SK-N-SH treated with all-trans-retinoic acid at 6 μM for 48 hours (cell line): ENCODE results near the gene SERPINB1.
"Not testable (repeated sequence)": the region's sequence is repeated elsewhere in the genome, so short reads cannot be mapped to it uniquely, and the experiment has no call there.

ENCODE experiments used
- ATAC-seq: fragments of 200-7000 bp; cut with Tn5 transposase; 3 replicates; pipeline ENCODE4 v1.9.1; 2020; ENCODE audit warnings: mild to moderate bottlenecking, moderate library complexity
- ARNTL ChIP-seq: fragments of 450-650 bp; formaldehyde crosslinking; IDR thresholded peaks from 2 replicates; pipeline ENCODE4 v1.5.0; 2020; ENCODE audit warnings: low read depth, mild to moderate bottlenecking, moderate library complexity, borderline replicate concordance
- BACH2 ChIP-seq: fragments of 250-450 bp; sonication (Bioruptor Pico); IDR thresholded peaks from 2 replicates; pipeline ENCODE4 v1.9.0; 2021; ENCODE audit warnings: mild to moderate bottlenecking, borderline replicate concordance
- CSDC2 ChIP-seq: fragments of 250-450 bp; sonication (Bioruptor Pico); IDR thresholded peaks from 2 replicates; pipeline ENCODE4 v1.5.0; 2020; ENCODE audit warnings: mild to moderate bottlenecking, moderate library complexity
- ESRRG ChIP-seq: fragments of 250-450 bp; sonication (Bioruptor Pico); IDR thresholded peaks from 2 replicates; pipeline ENCODE4 v1.6.1; 2021; ENCODE audit warnings: mild to moderate bottlenecking
- GLIS3 ChIP-seq: fragments of 250-450 bp; sonication (Bioruptor Pico); IDR thresholded peaks from 2 replicates; pipeline ENCODE4 v1.5.0; 2020; ENCODE audit warnings: mild to moderate bottlenecking, moderate library complexity
- ISL1 ChIP-seq: fragments of 250-450 bp; sonication (Bioruptor Pico); IDR thresholded peaks from 2 replicates; pipeline ENCODE4 v2.1.2; 2022; ENCODE audit warnings: mild to moderate bottlenecking, moderate library complexity
- OSR1 ChIP-seq: fragments of 250-450 bp; sonication (Bioruptor Pico); IDR thresholded peaks from 2 replicates; pipeline ENCODE4 v1.8.0; 2022; ENCODE audit warnings: moderate library complexity, mild to moderate bottlenecking, inconsistent platforms
- PPARA ChIP-seq: fragments of 250-450 bp; sonication (Bioruptor Pico); IDR thresholded peaks from 2 replicates; pipeline ENCODE4 v1.5.0; 2020; ENCODE audit warnings: mild to moderate bottlenecking, borderline replicate concordance
- RARB ChIP-seq: fragments of 250-450 bp; sonication (Bioruptor Pico); IDR thresholded peaks from 2 replicates; pipeline ENCODE4 v1.8.0; 2021; ENCODE audit warnings: mild to moderate bottlenecking, moderate library complexity
- SNAI2 ChIP-seq: fragments of 250-450 bp; sonication (Bioruptor Pico); IDR thresholded peaks from 2 replicates; pipeline ENCODE4 v1.5.0; 2020; ENCODE audit warnings: mild to moderate bottlenecking, moderate library complexity
- TCF4 ChIP-seq: fragments of 250-450 bp; sonication (Bioruptor Pico); IDR thresholded peaks from 2 replicates; pipeline ENCODE4 v1.8.0; 2021; ENCODE audit warnings: mild to moderate bottlenecking, moderate library complexity, borderline replicate concordance
- TOX ChIP-seq: fragments of 250-450 bp; sonication (Bioruptor Pico); IDR thresholded peaks from 2 replicates; pipeline ENCODE4 v1.8.0; 2021; ENCODE audit warnings: mild to moderate bottlenecking, moderate library complexity, borderline replicate concordance
- ZC3H10 ChIP-seq: fragments of 250-450 bp; sonication (Bioruptor Pico); IDR thresholded peaks from 2 replicates; pipeline ENCODE4 v1.5.1; 2021; ENCODE audit warnings: mild to moderate bottlenecking, moderate library complexity
- ZFP3 ChIP-seq: fragments of 250-450 bp; sonication (Bioruptor Pico); IDR thresholded peaks from 2 replicates; pipeline ENCODE4 v1.5.0; 2020; ENCODE audit warnings: mild to moderate bottlenecking, moderate library complexity
- ZNF565 ChIP-seq: fragments of 450-650 bp; formaldehyde crosslinking; conservative IDR thresholded peaks from 2 replicates; pipeline ENCODE4 v1.5.0; 2020; ENCODE audit warnings: low read depth, mild to moderate bottlenecking, moderate library complexity
- ZNF70 ChIP-seq: fragments of 450-650 bp; formaldehyde crosslinking; IDR thresholded peaks from 2 replicates; pipeline ENCODE4 v1.5.0; 2020; ENCODE audit warnings: mild to moderate bottlenecking, moderate library complexity
- ZNF8 ChIP-seq: fragments of 450-650 bp; formaldehyde crosslinking; IDR thresholded peaks from 2 replicates; pipeline ENCODE4 v1.5.0; 2020; ENCODE audit warnings: mild to moderate bottlenecking, moderate library complexity
- TF ChIP-seq, protein P1 (sequence below): fragments of 250-450 bp; sonication (Bioruptor Pico); IDR thresholded peaks from 2 replicates; pipeline ENCODE4 v1.5.1; 2021; ENCODE audit warnings: mild to moderate bottlenecking, moderate library complexity
- TF ChIP-seq, protein P2 (sequence below): fragments of 250-450 bp; sonication (Bioruptor Pico); IDR thresholded peaks from 2 replicates; pipeline ENCODE4 v1.5.1; 2020; ENCODE audit warnings: low read depth, mild to moderate bottlenecking, moderate library complexity
- TF ChIP-seq, protein P3 (sequence below): fragments of 250-450 bp; sonication (Bioruptor Pico); IDR thresholded peaks from 2 replicates; pipeline ENCODE4 v1.8.0; 2021; ENCODE audit warnings: low read depth, mild to moderate bottlenecking, moderate library complexity, borderline replicate concordance
- TF ChIP-seq, protein P4 (sequence below): fragments of 250-450 bp; sonication (Bioruptor Pico); IDR thresholded peaks from 2 replicates; pipeline ENCODE4 v1.8.0; 2020; ENCODE audit warnings: mild to moderate bottlenecking, moderate library complexity, borderline replicate concordance
- TF ChIP-seq, protein P5 (sequence below): fragments of 250-450 bp; sonication (Bioruptor Pico); IDR thresholded peaks from 2 replicates; pipeline ENCODE4 v1.5.0; 2020; ENCODE audit warnings: mild to moderate bottlenecking, moderate library complexity

The SERPINB1 gene

DNA sequence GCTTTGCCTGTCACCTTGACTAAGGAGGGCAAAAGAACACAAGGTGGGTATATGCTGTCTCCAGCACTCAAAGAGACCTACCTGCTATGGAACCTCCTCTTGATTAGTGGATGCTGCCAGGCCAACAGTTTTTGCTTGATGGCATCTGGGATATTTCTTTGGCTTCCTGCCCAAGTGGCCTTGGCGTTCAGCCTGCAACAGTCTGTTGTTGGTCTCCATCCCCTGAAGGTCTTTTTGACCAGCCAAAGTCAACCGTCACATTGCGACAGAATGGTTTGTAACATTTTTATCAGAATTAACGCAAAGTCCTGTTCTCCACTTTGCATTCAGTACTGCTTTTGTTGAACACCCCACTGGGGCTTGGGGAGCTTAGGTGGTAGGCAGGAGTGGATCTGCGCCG, 37.1 kb downstream of the SERPINB1 start:
- TF ChIP-seq ZNF8 (no peak), CSDC2 (CRISPR knock-in tag) (no peak), ESRRG (no peak), RARB (CRISPR knock-in tag) (no peak), ZNF70 (CRISPR knock-in tag) (no peak), BACH2 (CRISPR knock-in tag) (no peak)
- TF ChIP-seq, all 23 proteins: peak for 0

DNA sequence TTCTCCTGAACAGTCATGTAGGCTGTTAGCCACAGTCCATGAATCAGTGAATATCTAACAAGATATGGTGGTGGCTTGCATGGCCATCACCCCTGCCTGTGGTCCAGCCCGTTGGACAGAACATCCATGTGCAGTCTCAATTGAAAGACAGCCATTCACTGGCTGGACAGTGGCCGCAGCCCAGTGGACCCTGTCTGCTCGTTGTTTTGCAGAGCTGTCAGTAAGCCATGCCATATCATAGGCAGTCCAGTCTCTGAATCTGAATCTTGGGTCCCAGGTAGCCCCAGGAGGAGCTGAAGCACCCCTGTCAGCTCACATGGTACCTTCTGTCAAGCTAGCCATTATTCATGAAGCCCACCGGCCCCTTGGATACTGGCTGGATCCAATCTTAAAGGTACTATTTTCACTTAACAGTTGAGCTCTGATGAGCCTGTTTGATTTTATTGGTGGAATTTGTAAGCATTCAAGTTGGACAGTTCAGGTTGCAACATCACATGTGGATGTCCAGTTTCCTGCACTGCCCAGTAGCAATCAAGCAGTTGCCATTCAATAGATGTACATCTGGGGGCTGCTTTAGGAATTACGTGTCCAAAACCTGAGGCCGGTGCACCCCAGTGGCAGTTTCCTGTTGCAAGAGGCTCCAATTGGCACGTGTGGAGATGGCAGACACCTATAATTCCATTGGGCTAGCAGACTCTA, 37.8 kb downstream of the SERPINB1 start:
- TF ChIP-seq ZNF565 (no peak), ZNF8 (no peak)
- ATAC-seq = no peak

More for the DNA sequence above, 37.1 kb downstream of the SERPINB1 start:
- ATAC-seq = no peak

DNA sequence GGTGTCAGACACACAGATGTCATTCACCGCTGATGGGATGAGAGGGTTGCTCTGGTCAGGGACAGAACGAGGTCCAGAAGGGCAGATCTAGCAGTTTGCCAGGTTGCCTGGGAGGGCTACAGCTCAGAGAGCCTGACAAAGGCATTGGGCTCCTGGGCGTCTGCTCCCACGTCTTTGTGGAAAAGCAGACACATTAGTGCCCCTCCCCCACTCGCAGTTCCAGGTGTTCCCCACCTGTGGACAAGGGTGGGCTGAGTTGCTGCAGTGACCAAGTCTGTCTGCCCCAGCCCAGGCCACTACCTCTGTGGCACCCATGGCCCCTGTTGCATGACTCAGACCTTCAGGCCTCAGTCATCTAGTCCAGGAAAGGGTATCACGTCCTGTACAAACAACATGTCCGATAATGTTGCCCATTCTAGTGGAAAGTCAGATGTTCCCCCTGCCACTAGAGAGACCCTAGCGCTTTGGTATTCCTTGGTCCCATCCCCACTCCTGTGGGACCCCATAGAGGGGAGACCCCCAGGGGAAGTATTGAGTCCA, 39.1 kb downstream of the SERPINB1 start:
- ATAC-seq = no peak
- TF ChIP-seq ARNTL (no peak), ISL1 (CRISPR knock-in tag) (no peak), TCF4 (CRISPR knock-in tag) (no peak)
- TF ChIP-seq, protein P1, sequence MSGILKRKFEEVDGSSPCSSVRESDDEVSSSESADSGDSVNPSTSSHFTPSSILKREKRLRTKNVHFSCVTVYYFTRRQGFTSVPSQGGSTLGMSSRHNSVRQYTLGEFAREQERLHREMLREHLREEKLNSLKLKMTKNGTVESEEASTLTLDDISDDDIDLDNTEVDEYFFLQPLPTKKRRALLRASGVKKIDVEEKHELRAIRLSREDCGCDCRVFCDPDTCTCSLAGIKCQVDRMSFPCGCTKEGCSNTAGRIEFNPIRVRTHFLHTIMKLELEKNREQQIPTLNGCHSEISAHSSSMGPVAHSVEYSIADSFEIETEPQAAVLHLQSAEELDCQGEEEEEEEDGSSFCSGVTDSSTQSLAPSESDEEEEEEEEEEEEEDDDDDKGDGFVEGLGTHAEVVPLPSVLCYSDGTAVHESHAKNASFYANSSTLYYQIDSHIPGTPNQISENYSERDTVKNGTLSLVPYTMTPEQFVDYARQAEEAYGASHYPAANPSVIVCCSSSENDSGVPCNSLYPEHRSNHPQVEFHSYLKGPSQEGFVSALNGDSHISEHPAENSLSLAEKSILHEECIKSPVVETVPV = no peak

DNA sequence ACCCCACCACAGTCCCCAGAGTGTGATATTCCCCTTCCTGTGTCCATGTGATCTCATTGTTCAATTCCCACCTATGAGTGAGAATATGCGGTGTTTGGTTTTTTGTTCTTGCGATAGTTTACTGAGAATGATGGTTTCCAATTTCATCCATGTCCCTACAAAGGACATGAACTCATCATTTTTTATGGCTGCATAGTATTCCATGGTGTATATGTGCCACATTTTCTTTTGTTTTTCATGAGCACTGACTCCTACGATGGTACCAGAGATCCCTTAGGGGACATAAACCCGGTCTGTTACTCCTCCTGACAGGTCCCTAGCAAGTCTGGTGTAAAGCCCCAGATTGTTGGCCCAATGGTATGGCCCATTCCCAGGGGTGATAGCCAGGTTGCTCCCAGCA, 40.0 kb downstream of the SERPINB1 start:
- ATAC-seq = not testable (repeated sequence)

DNA sequence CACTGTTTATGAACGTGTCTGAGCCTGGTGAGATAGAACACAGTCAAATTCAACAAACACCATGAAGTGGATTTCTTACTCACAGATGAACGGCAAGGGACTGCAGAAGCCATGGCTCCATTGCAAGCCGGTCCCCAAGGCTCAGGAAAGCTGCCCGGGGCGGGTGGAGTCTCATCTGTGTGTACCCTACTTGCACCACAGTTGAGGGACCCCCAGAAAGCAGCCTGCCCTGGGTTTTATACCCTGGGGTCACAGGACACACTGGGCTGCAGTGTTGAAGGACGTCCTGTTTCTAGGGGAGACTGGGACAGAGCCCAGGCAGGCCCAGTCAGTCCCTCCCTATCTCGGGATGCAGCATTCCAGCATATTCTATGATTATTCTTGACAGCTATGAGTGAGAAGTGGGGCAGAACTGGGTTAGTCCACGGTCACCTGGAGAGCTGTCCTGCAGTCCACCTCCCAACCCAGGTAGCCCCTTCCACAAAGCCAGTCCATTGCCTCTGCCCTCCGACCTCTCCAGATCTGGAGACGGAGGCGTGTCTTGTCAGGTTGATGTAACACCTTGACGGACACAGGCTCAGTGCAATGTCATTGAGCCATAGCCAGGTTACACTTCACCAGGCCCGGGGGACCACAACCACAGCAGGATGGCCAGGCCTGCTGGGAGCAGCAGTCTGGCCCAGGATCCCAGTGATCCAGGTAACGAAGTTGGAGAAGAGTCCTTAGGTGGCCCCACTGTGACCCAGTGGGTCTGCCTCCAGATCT, 40.9 kb downstream of the SERPINB1 start:
- TF ChIP-seq, protein P1 = no peak
- TF ChIP-seq, protein P2, sequence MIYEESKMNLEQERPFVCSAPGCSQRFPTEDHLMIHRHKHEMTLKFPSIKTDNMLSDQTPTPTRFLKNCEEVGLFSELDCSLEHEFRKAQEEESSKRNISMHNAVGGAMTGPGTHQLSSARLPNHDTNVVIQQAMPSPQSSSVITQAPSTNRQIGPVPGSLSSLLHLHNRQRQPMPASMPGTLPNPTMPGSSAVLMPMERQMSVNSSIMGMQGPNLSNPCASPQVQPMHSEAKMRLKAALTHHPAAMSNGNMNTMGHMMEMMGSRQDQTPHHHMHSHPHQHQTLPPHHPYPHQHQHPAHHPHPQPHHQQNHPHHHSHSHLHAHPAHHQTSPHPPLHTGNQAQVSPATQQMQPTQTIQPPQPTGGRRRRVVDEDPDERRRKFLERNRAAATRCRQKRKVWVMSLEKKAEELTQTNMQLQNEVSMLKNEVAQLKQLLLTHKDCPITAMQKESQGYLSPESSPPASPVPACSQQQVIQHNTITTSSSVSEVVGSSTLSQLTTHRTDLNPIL (CRISPR knock-in tag) = no peak
- TF ChIP-seq ARNTL (no peak), CSDC2 (CRISPR knock-in tag) (no peak), ZFP3 (no peak), ZNF70 (CRISPR knock-in tag) (no peak), PPARA (no peak), GLIS3 (no peak), RARB (CRISPR knock-in tag) (no peak), SNAI2 (CRISPR knock-in tag) (no peak), TOX (no peak), ZC3H10 (CRISPR knock-in tag) (no peak), OSR1 (CRISPR knock-in tag) (no peak), ISL1 (CRISPR knock-in tag) (no peak), BACH2 (CRISPR knock-in tag) (no peak), ESRRG (no peak)
- TF ChIP-seq, protein P3, sequence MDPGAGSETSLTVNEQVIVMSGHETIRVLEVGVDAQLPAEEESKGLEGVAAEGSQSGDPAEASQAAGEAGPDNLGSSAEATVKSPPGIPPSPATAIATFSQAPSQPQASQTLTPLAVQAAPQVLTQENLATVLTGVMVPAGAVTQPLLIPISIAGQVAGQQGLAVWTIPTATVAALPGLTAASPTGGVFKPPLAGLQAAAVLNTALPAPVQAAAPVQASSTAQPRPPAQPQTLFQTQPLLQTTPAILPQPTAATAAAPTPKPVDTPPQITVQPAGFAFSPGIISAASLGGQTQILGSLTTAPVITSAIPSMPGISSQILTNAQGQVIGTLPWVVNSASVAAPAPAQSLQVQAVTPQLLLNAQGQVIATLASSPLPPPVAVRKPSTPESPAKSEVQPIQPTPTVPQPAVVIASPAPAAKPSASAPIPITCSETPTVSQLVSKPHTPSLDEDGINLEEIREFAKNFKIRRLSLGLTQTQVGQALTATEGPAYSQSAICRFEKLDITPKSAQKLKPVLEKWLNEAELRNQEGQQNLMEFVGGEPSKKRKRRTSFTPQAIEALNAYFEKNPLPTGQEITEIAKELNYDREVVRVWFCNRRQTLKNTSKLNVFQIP (CRISPR knock-in tag) = no peak
- TF ChIP-seq, protein P4, sequence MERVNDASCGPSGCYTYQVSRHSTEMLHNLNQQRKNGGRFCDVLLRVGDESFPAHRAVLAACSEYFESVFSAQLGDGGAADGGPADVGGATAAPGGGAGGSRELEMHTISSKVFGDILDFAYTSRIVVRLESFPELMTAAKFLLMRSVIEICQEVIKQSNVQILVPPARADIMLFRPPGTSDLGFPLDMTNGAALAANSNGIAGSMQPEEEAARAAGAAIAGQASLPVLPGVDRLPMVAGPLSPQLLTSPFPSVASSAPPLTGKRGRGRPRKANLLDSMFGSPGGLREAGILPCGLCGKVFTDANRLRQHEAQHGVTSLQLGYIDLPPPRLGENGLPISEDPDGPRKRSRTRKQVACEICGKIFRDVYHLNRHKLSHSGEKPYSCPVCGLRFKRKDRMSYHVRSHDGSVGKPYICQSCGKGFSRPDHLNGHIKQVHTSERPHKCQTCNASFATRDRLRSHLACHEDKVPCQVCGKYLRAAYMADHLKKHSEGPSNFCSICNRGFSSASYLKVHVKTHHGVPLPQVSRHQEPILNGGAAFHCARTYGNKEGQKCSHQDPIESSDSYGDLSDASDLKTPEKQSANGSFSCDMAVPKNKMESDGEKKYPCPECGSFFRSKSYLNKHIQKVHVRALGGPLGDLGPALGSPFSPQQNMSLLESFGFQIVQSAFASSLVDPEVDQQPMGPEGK = no peak
- TF ChIP-seq, protein P5, sequence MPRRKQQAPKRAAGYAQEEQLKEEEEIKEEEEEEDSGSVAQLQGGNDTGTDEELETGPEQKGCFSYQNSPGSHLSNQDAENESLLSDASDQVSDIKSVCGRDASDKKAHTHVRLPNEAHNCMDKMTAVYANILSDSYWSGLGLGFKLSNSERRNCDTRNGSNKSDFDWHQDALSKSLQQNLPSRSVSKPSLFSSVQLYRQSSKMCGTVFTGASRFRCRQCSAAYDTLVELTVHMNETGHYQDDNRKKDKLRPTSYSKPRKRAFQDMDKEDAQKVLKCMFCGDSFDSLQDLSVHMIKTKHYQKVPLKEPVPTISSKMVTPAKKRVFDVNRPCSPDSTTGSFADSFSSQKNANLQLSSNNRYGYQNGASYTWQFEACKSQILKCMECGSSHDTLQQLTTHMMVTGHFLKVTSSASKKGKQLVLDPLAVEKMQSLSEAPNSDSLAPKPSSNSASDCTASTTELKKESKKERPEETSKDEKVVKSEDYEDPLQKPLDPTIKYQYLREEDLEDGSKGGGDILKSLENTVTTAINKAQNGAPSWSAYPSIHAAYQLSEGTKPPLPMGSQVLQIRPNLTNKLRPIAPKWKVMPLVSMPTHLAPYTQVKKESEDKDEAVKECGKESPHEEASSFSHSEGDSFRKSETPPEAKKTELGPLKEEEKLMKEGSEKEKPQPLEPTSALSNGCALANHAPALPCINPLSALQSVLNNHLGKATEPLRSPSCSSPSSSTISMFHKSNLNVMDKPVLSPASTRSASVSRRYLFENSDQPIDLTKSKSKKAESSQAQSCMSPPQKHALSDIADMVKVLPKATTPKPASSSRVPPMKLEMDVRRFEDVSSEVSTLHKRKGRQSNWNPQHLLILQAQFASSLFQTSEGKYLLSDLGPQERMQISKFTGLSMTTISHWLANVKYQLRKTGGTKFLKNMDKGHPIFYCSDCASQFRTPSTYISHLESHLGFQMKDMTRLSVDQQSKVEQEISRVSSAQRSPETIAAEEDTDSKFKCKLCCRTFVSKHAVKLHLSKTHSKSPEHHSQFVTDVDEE (CRISPR knock-in tag) = no peak
- no peak for ATAC-seq
